ENCODE measurements around the gene H6PD.

GRCh38 chr1:9257851-9258250, 23.3 kb downstream of the H6PD start:
- TF ChIP-seq CTCF (optimal IDR thresholded peaks at IDR 0.05 in 1 of 3, IDR thresholded peaks at IDR 0.05 in 1 of 3, conservative IDR thresholded peaks at IDR 0.05 in 1 of 3; ENCODE audit: extremely low read depth in 1 of 3, insufficient read depth in 2 of 3, low read length in 3 of 3) (no peak), EZH2 (IDR thresholded peaks at IDR 0.05; ENCODE audit: low read length) (no peak)

All from keratinocyte (primary cell).